GM19468 (cell line): Measurements from ENCODE around the gene KIRREL3.
A peak's percentile ranks its signal among the peaks of the same experiment; 100 is the strongest.

ENCODE experiments used
- ATAC-seq: cut with Tn5 transposase; IDR thresholded peaks from one replicate; pipeline ENCODE4 v1.9.1; 2021; ENCODE audit warnings: mild to moderate bottlenecking, moderate library complexity, moderate number of reproducible peaks; ENCODE audit not compliant: unreplicated experiment; ENCODE audit errors: extremely low read depth

The KIRREL3 gene

DNA sequence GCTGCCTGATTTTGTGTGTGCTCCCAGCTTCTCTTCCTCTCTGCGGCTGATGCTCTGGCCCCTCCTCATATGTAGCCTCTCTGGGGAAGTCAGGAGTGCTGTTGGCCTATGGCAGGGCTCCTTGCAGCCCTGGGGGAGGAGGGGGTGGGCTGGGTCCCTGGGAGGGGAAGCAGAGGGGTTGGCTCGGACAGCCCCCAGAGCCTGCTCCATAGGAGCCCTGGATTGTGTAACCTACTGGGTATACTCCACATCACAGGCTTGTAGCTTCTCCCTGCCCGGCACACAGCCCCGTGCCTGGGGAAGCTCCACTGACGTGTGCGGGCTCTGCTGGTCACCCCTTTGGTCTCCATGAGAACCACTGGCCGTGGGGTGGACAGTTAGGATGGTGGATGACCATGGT lies 531.3 kb downstream of the KIRREL3 start:
- no peak for ATAC-seq

DNA sequence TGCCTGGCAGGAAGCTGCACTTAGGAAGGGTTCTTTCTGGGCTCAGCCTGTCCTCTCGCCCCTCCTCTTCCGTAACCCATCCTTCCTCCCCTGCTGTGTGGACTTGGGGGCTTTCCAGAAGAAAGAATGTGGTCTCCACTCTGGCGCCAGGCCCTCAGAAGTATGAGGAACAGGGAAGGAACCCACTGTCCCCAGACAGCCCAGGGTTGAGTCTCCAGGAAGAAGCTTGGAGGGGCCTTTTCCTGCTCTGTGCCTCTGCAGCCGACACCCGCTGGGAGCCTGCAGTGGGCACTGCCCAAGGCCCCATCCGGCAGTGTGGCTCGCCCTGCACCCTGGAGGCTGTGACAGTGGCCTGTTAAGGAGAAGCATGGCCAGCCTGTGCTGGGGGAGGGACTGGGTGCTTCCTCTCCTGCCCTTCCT lies 532.5 kb downstream of the KIRREL3 start:
- ATAC-seq, result no peak

- ATAC-seq, result no peak
Observed at GRCh38 chr11:126467471-126467870, 533.1 kb downstream of the KIRREL3 start.

- ATAC-seq, result no peak
Observed at GRCh38 chr11:126467046-126467370, 533.6 kb downstream of the KIRREL3 start.

DNA sequence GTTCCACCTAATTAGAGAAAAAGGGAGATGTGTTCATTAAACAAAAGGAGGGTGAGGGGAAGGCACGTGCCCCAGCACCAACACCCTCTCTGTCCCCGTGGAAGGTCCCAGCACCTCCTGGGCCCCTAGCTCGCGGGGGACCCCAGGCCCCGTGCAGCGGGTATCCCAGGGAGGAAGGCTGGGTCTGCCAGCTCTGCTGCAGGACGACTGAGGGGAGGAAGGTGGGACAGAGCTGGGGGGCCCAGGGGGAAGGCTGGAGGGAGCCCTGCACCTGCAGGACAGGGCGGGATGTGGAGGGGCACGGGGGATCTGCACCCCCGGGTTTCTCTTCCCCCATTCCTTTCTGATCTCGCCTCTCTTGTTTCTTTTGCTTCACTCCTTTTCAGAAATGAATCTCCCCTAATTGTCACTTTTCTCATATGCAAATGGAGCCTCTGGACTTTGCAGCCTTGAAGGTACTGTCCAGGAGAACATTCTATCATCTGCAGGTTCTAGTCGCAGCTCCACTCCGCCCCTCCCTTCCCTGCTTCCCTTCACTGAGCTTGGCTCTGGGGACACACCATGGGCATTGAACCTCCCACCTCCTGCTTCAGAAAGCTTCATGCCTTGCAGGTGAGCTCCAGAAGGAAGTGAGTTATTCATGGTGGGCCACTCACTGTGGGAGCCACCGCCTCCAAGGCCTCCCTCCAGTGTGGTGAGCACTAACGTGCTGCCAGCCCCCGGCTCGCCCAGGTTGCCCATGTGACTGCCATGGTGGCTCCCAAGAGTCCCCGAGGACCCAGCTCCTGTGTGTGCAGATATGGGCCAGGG lies 534.1 kb downstream of the KIRREL3 start:
- ATAC-seq, result no peak

GRCh38 chr11:126465573-126466188 lies 534.9 kb downstream of the KIRREL3 start:
- peak; percentile 85 for ATAC-seq

DNA sequence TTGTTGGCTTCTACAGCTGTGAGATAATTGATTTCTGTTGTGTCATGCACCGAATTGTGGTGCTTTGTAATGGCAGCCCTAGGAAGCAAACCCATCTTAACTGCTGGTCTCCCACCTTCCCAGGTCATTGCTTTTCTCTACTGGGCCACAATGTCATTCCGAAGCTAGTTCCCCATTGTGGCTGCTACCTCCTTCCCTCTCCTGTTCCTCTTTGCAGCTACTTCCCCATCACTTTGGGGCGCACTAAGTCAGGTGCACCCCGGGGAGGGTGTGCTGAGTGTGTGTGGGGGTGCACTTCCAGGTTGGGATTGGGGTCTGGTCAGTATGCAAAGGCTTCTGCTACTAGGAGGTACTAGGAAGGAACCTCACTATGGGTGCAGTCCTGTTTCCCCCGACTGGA lies 535.8 kb downstream of the KIRREL3 start:
- no peak for ATAC-seq

GRCh38 chr11:126462422-126462821 lies 538.1 kb downstream of the KIRREL3 start:
- ATAC-seq, result no peak

DNA sequence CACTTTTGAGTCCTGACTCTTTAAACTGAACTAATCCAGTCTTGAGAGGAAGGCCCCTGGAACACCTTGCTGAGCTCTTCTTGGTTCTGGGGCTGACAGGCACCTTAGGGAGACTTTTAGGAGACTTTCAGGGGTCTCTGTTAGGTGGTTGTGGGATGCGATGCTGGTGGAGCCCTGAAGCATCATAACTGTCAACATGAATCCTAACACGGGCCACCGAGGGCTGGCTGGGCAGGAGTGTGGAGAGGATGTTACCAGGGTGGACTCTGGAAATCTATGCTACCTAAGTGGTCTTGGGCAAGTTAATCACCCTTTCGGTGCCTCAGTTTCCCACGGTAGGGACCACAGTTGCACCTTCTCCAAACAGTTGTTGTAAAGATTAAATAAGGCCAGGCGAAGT lies 538.6 kb downstream of the KIRREL3 start:
- no peak for ATAC-seq

GRCh38 chr11:126461096-126461440 lies 539.5 kb downstream of the KIRREL3 start:
- no peak for ATAC-seq

- no peak for ATAC-seq
Observed at GRCh38 chr11:126460417-126461095, 540.0 kb downstream of the KIRREL3 start.

- ATAC-seq, result no peak
Observed at GRCh38 chr11:126459691-126460281, 540.8 kb downstream of the KIRREL3 start.

- ATAC-seq, result no peak
Observed at GRCh38 chr11:126457817-126458216, 542.8 kb downstream of the KIRREL3 start.

DNA sequence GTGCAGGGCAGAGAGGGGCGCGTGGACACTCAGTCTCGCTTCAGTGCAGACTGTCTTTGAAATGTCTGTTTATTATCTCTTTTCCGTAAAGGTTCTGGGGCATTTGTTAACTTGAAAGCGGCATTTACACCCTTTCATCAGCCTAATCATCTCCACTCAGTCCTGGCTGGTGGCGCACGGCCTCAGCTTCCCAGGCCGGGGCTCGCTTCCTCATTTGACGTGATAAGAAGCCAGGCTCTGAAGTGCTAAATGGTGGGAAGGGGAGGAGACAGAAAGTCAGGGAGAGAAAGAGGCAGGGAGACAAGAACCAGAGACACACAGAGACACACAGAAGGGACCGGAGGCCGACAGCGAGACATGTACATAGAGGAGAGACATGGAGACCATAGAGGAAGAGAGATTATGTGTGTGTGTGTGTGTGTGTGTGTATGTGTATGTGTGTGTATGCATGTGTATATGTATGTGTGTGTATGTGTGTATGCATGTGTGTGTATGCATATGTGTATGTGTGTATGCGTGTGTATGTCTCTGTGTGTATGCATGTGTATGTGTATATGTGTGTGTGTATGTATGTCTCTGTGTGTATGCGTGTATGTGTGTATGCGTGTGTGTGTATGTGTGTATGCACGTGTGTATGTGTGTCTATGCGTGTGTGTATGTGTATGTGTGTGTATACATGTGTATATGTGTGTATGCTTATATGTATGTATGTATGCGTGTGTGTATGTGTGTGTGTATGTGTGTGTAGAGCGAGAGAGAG lies 543.6 kb downstream of the KIRREL3 start:
- ATAC-seq, result no peak

- ATAC-seq, result no peak
Observed at GRCh38 chr11:126456089-126456488, 544.5 kb downstream of the KIRREL3 start.

DNA sequence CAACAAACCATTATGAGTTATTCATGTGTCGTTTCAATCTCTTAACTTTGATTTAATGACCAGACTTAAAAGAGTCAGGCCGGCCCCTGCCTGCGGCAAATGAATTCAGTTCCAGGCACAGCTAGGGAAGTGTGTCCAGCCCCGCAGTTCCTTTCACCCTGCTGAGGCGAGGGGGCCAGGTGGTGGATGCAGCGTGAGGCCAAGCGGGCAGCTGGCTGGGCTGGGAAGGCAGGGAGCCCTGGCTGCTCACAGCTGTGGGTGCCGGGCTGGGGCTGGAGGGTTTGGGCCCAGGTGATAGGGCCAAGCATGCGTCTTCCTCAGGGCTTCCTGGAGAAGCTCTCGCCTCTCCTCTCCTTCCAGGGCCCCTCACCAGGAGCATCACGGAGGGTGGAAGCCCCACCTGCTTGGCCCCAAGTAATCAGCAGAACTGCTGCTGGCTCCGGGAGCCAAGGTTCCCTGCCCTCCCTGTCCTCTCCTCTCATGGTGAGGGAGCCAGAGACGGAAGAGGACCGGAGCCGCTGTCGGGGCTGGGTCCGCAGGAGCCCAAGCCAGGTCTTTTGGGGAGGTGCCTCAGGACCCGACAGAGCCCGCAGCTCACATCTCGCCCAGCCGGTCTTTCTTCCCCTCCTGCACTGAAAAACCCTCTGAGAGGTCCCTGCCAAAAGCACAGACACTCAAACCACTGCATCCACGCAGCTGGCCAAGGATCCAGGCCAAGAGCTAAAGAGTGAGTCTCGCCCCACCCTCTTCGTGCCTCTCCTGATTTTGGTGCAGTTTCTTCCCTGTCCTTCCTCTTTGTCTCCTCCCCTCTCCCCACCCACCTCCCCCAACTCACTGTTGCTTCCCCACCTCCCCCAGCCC lies 548.1 kb downstream of the KIRREL3 start:
- no peak for ATAC-seq

DNA sequence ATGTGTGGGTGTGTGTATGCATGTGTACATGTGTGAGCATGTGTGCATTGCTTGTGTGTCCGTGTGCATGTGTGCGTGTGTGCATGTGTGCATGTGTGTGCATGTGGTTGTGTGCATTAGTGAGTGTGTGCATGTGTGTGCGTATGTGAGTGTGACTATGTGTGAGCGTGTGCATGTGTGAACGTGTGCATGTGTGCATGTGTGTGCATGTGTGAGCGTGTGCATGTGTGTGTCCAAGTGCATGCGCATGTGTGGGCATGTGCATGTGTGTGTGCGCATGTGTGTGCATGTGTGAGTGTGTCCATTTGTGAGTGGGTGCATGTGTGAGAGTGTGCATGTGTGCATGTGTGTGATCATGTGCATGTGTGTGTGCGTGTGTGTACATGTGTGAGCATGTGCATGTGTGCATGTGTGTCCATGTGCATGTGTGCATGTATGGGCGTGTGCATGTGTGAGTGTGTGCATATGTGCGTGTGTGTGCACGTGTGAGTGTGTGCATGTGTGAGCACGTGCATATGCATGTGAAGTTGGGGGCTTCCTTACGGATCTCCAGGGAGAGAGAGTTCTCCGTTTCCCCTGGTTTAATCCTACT lies 549.3 kb downstream of the KIRREL3 start:
- no peak for ATAC-seq

DNA sequence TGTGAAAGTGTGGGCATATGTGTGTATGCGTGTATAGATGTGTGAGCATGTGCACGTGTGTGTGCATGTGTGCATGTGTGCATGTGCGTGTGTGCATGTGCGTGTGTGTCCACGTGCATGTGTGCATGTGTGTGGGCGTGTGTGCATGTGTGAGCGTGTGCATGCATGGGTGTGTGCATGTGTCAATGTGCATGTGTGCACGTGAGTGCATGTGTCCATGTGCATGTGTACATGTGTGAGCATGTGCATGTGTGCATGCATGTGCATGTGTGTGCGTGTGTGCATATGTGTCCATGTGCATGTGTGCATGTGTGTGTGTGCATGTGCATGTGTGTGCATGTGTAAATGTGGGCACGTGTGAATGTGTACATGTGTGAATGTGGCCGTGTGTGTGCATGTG lies 549.8 kb downstream of the KIRREL3 start:
- ATAC-seq, result no peak

DNA sequence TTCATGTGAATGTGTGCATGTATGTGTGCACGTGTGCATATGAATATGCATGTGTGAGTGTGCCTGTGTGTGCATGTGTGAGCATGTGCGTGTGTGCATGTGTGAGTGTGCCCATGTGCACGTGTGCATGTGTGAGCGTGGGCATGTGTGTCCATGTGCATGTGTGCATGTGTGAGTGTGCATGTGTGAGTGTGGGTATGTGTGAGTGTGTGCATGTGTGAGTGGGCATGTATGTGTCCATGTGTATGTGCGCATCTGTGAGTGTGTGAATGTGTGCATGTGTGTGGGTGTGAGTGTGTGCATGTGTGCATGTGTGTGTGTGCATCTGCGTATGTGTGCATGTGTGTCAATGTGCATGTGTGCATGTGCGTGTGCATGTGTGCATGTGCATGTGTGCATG lies 550.4 kb downstream of the KIRREL3 start:
- no peak for ATAC-seq
